VCaP (cell line): ENCODE data around the gene KIDINS220.

Experiments used
- H3K27ac ChIP-seq: fragments of 450-650 bp; 2 replicates; pipeline ENCODE4 v1.5.1; 2017
- TF ChIP-seq, protein P1 (sequence below): fragments of 450-650 bp; conservative IDR thresholded peaks from 2 replicates; pipeline ENCODE4 v1.5.1; 2017; ENCODE audit warnings: mild to moderate bottlenecking, moderate library complexity

The KIDINS220 gene

DNA sequence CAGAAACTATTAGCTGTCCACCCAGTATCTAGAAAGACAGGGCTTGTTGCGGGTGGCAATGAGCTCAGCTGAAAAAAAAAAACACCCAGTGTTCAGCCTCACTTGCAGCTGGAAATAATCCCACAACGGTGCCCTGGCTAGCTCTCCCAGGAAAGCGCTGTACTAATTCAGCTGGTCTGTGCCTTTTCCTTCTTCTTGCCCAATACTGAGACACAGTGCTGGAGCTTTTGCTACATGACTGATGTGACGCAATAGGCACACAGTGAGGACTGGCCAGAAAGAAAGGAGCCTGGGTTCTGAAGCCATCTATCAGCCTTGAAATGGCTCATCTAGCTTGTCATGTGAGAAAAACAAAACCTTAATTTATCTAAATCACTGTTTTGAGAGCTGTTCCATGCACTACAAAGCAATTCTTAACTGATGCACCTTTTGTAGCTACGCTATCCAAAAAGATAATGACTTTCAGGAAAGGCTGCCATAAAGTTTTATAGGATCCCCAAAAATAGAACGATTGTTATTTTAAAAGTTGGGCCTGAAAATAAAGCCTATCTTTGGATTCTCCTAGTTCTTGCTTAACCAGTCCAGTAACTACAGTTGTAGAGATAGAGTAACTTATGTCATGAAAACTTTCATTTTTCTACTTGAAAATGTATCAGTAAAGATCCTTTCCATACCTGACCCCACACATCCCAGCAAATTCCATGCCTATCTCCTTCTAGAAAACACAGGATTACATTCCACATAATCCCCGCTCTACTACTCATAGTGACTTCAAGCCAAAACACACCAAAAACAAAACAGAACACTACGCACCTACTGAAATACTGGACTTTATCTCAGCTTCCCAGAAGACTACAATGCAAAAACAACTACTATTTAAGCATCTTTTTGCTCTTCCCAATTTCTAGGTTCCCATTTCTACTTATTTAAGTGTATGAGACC, 15.9 kb downstream of the KIDINS220 start:
- no peak overlapping the region for H3K27ac ChIP-seq
- TF ChIP-seq, protein P1, sequence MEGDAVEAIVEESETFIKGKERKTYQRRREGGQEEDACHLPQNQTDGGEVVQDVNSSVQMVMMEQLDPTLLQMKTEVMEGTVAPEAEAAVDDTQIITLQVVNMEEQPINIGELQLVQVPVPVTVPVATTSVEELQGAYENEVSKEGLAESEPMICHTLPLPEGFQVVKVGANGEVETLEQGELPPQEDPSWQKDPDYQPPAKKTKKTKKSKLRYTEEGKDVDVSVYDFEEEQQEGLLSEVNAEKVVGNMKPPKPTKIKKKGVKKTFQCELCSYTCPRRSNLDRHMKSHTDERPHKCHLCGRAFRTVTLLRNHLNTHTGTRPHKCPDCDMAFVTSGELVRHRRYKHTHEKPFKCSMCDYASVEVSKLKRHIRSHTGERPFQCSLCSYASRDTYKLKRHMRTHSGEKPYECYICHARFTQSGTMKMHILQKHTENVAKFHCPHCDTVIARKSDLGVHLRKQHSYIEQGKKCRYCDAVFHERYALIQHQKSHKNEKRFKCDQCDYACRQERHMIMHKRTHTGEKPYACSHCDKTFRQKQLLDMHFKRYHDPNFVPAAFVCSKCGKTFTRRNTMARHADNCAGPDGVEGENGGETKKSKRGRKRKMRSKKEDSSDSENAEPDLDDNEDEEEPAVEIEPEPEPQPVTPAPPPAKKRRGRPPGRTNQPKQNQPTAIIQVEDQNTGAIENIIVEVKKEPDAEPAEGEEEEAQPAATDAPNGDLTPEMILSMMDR: no peak

- H3K27ac ChIP-seq: no peak overlapping the region
- TF ChIP-seq, protein P1: no peak
Measured at GRCh38 chr2:8819948-8820347, 17.5 kb downstream of the KIDINS220 start.

- TF ChIP-seq, protein P1: no peak
- H3K27ac ChIP-seq: no peak overlapping the region
Measured at GRCh38 chr2:8819194-8819593, 18.2 kb downstream of the KIDINS220 start.

GRCh38 chr2:8817221-8817620, 20.2 kb downstream of the KIDINS220 start:
- H3K27ac ChIP-seq: no peak overlapping the region
- TF ChIP-seq, protein P1: no peak

GRCh38 chr2:8806885-8807704, 30.3 kb downstream of the KIDINS220 start:
- H3K27ac ChIP-seq: no peak overlapping the region
- TF ChIP-seq, protein P1: no peak

GRCh38 chr2:8805278-8806210, 31.9 kb downstream of the KIDINS220 start:
- H3K27ac ChIP-seq: no peak overlapping the region
- TF ChIP-seq, protein P1: no peak
